CD4-positive, alpha-beta T cell treated with Interleukin-10 for 1 hour (primary cell): ENCODE results near the gene CISD1.
A peak's percentile ranks its signal among the peaks of the same experiment; 100 is the strongest.

ENCODE experiments used
- DNase-seq: peaks from one replicate; pipeline ENCODE4 v3.0.0-alpha.2; 2020

Gene CISD1

GRCh38 chr10:58316874-58317273, 47.9 kb downstream of the CISD1 start:
- DNase-seq, result no peak

GRCh38 chr10:58318346-58318745, 49.4 kb downstream of the CISD1 start:
- DNase-seq, result no peak

- no peak for DNase-seq
Observed at GRCh38 chr10:58319599-58319998, 50.6 kb downstream of the CISD1 start.

GRCh38 chr10:58320351-58321049, 51.5 kb downstream of the CISD1 start:
- no peak for DNase-seq

GRCh38 chr10:58322072-58322834, 53.3 kb downstream of the CISD1 start:
- DNase-seq, result peak; percentile 9

- DNase-seq, result no peak
Observed at GRCh38 chr10:58322835-58323209, 53.9 kb downstream of the CISD1 start.

- no peak for DNase-seq
Observed at GRCh38 chr10:58326967-58327381, 58.0 kb downstream of the CISD1 start.

- no peak for DNase-seq
Observed at GRCh38 chr10:58328233-58328632, 59.3 kb downstream of the CISD1 start.

GRCh38 chr10:58330431-58330830, 61.5 kb downstream of the CISD1 start:
- no peak for DNase-seq

- no peak for DNase-seq
Observed at GRCh38 chr10:58331646-58332045, 62.7 kb downstream of the CISD1 start.

- DNase-seq, result peak; percentile 84
Observed at GRCh38 chr10:58334817-58335305, 65.9 kb downstream of the CISD1 start, which contains the start of gene UBE2D1. Gene UBE2D1, plus strand, starts transcription at chr10:58335006. Its CDS starts 196 bp downstream, at chr10:58335202.

- DNase-seq, result no peak
Observed at GRCh38 chr10:58335306-58336005, 66.5 kb downstream of the CISD1 start.

GRCh38 chr10:58336242-58336641, 67.3 kb downstream of the CISD1 start:
- no peak for DNase-seq
